Kidney epithelial cell (primary cell): ENCODE measurements around the gene MAGEA9B. TPM values are rescaled to one million over a fixed set of nuclear protein-coding genes. Genes with fewer than 3 reads are reported as not detected.
"Not testable (repeated sequence)": the region's sequence is repeated elsewhere in the genome, so short reads cannot be mapped to it uniquely, and the experiment has no call there.

Experiments
- DNase-seq: peaks from one replicate; pipeline ENCODE4 v3.0.0-alpha.2; 2010; ENCODE audit warnings: low read depth
- H3K27me3 ChIP-seq: 2 replicates; pipeline ENCODE4 v1.6.0; 2011; ENCODE audit warnings: low read length; ENCODE audit not compliant: control insufficient read depth, insufficient read depth
- H3K36me3 ChIP-seq: 2 replicates; pipeline ENCODE4 v1.5.1; 2011; ENCODE audit warnings: low read length; ENCODE audit not compliant: control insufficient read depth, insufficient read depth
- H3K4me3 ChIP-seq: 2 replicates; pipeline ENCODE4 v1.5.1; 2011; ENCODE audit warnings: low read depth, mild to moderate bottlenecking, control low read depth, low read length
- total RNA-seq: library from RNA; depleted of rRNA; stranded (reverse); fragments of >200 nt; gene quantifications from 2 replicates; pipeline ENCODE4 v1.2.3, GENCODE V29; 2015
- TF ChIP-seq, protein P1 (sequence below): IDR thresholded peaks from 2 replicates; pipeline ENCODE4 v1.5.1; 2011; ENCODE audit warnings: mild to moderate bottlenecking, moderate library complexity, low read length, control low read depth, inconsistent platforms; ENCODE audit not compliant: insufficient read depth, poor library complexity, severe bottlenecking

Gene MAGEA9B
- total RNA-seq: 0.17 TPM in 1 of 2 replicates, not detected in the other

- not testable (repeated sequence) for H3K27me3 ChIP-seq, DNase-seq, H3K4me3 ChIP-seq, H3K36me3 ChIP-seq
These were observed at the start of gene MAGEA9B for GRCh38 chrX:149587359-149587758. MAGEA9B (minus strand) TSS chrX:149587459; CDS start chrX:149583179, 4,280 bp downstream.

DNA sequence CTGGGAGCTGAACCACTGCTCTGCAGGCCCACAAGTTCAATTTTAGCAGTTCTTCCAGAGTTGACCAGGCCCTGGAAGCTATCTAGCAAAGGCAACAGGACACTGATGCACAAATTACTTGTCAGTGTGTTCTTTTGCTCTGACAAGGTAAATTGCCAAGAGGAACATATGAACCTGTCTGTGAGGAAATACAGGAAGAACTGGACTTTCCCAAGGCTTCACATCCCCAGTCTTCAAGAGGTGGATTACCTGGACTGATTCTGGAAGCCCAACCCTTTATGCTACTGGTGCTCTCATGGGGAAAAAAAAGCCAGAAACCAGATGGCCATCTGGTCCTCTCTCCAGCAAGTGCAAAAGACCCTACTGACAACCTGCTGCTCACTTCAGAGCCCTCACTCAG, 46.3 kb upstream of the MAGEA9B start:
- Histone ChIP-seq H3K36me3 (no peaks in the 10 kb centered on the region), H3K27me3 (no peaks in the 10 kb centered on the region), H3K4me3 (no peak overlapping the region)
- no peak for DNase-seq
- TF ChIP-seq, protein P1, sequence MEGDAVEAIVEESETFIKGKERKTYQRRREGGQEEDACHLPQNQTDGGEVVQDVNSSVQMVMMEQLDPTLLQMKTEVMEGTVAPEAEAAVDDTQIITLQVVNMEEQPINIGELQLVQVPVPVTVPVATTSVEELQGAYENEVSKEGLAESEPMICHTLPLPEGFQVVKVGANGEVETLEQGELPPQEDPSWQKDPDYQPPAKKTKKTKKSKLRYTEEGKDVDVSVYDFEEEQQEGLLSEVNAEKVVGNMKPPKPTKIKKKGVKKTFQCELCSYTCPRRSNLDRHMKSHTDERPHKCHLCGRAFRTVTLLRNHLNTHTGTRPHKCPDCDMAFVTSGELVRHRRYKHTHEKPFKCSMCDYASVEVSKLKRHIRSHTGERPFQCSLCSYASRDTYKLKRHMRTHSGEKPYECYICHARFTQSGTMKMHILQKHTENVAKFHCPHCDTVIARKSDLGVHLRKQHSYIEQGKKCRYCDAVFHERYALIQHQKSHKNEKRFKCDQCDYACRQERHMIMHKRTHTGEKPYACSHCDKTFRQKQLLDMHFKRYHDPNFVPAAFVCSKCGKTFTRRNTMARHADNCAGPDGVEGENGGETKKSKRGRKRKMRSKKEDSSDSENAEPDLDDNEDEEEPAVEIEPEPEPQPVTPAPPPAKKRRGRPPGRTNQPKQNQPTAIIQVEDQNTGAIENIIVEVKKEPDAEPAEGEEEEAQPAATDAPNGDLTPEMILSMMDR: no peak

- Histone ChIP-seq H3K36me3 (no peaks in the 10 kb centered on the region), H3K27me3 (no peaks in the 10 kb centered on the region), H3K4me3 (peak within 1 kb of the TSS; percentile 66)
- no peak for DNase-seq
- TF ChIP-seq, protein P1: no peak
These were observed 44.2 kb upstream of the MAGEA9B start, which contains the start of gene TMEM185A for GRCh38 chrX:149631234-149632165. TMEM185A (minus strand) TSS chrX:149631792; CDS start chrX:149631580, 212 bp downstream.

GRCh38 chrX:149630681-149631233, 43.5 kb upstream of the MAGEA9B start:
- H3K4me3 ChIP-seq: peak overlapping the region; percentile 66
- no peaks in the 10 kb centered on the region for H3K27me3 ChIP-seq
- no peaks in the 10 kb centered on the region for H3K36me3 ChIP-seq
- TF ChIP-seq, protein P1: peak; percentile 7
- no peak for DNase-seq

GRCh38 chrX:149629730-149630387, 42.6 kb upstream of the MAGEA9B start:
- H3K36me3 ChIP-seq: no peaks in the 10 kb centered on the region
- no peak for DNase-seq
- TF ChIP-seq, protein P1: no peak
- no peak overlapping the region for H3K4me3 ChIP-seq
- H3K27me3 ChIP-seq: no peaks in the 10 kb centered on the region

DNA sequence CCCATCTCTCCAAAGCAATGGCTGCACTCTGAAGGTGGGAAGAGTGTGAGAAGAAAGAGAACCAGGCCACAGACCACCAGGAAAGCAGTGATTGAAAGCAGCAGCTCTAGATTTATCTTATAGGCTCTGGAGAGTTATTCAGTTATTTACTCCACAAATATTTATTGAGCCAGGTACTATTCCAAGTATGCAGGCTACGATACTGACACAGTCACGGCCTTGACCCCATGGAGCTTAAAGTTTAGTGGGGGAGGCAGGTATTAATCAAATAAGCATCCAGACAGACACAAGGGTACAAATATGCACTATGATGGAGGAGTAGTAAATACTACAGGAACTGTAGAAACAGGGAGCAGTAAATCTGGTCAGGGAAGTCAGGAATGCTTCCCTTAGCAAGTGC, 41.5 kb upstream of the MAGEA9B start:
- Histone ChIP-seq H3K36me3 (no peaks in the 10 kb centered on the region), H3K4me3 (no peak overlapping the region), H3K27me3 (no peaks in the 10 kb centered on the region)
- TF ChIP-seq, protein P1: no peak
- no peak for DNase-seq
